GM12873 (cell line): ENCODE results near the gene SHC1.

Source experiments
- TF ChIP-seq, protein P1 (sequence below): IDR thresholded peaks from 2 replicates; pipeline ENCODE4 v1.5.1; 2012; ENCODE audit warnings: low read depth, mild to moderate bottlenecking, moderate library complexity, low read length, control low read depth; ENCODE audit not compliant: insufficient read depth; ENCODE audit errors: missing control alignments

The SHC1 gene

GRCh38 chr1:154996966-154997701 is 26.6 kb upstream of the SHC1 start:
- TF ChIP-seq, protein P1, sequence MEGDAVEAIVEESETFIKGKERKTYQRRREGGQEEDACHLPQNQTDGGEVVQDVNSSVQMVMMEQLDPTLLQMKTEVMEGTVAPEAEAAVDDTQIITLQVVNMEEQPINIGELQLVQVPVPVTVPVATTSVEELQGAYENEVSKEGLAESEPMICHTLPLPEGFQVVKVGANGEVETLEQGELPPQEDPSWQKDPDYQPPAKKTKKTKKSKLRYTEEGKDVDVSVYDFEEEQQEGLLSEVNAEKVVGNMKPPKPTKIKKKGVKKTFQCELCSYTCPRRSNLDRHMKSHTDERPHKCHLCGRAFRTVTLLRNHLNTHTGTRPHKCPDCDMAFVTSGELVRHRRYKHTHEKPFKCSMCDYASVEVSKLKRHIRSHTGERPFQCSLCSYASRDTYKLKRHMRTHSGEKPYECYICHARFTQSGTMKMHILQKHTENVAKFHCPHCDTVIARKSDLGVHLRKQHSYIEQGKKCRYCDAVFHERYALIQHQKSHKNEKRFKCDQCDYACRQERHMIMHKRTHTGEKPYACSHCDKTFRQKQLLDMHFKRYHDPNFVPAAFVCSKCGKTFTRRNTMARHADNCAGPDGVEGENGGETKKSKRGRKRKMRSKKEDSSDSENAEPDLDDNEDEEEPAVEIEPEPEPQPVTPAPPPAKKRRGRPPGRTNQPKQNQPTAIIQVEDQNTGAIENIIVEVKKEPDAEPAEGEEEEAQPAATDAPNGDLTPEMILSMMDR: no peak

DNA sequence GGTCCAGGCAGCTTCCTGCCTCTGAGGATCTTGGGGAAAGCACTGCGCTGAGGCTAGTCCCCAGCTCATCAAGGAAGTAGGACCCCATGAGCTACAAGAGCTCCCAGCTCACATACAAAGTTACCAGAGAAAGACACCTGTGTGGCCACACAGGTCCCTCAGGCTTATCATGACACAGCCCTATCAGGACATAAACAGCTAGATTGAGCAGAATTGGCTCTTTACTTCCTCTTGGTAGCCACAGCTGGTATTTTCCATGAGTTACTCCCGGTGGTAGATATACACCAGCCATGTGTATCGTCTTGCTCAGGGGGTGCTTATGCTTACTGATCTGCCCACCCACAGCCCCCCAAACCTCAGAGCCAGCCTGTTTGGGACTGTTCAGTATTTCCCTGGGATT is 24.0 kb upstream of the SHC1 start:
- TF ChIP-seq, protein P1: no peak

- TF ChIP-seq, protein P1: no peak
Observed at GRCh38 chr1:154994269-154994587, 23.7 kb upstream of the SHC1 start.

- TF ChIP-seq, protein P1: no peak
Observed at GRCh38 chr1:154993572-154994268, 23.2 kb upstream of the SHC1 start, which contains the start of gene LENEP. Gene LENEP (plus strand): TSS chr1:154993586. CDS start chr1:154993608, 22 bp downstream.

GRCh38 chr1:154992721-154993571 is 22.4 kb upstream of the SHC1 start:
- TF ChIP-seq, protein P1: peak; percentile 11

GRCh38 chr1:154990276-154990675 is 19.7 kb upstream of the SHC1 start:
- TF ChIP-seq, protein P1: no peak
